Testis (tissue), 3 donors: Measurements from ENCODE around the gene NUDT15. TPM values are rescaled to one million over a fixed set of nuclear protein-coding genes. Genes with fewer than 3 reads are reported as not detected.
"Not testable (repeated sequence)": the region's sequence is repeated elsewhere in the genome, so short reads cannot be mapped to it uniquely, and the experiment has no call there.

Experiments used
- DNase-seq: peaks from one replicate; pipeline ENCODE4 v3.0.0-alpha.2; 2019
- H3K27ac ChIP-seq, 2 donors: fragments of 200-600 bp; sonication (generic); one replicate each; pipeline ENCODE4 v1.5.1; 2019
- H3K27me3 ChIP-seq: fragments of 200-600 bp; sonication (generic); one replicate; pipeline ENCODE4 v1.5.1; 2019
- H3K36me3 ChIP-seq: fragments of 200-600 bp; sonication (generic); one replicate; pipeline ENCODE4 v1.5.1; 2017; ENCODE audit warnings: low read depth; ENCODE audit errors: missing control alignments
- H3K4me1 ChIP-seq: fragments of 200-600 bp; sonication (generic); one replicate; pipeline ENCODE4 v1.5.1; 2019
- H3K4me3 ChIP-seq, 2 donors: fragments of 200-600 bp; sonication (generic); one replicate each; pipeline ENCODE4 v1.5.1; 2017 to 2019
- H3K9me3 ChIP-seq: fragments of 200-600 bp; sonication (generic); one replicate; pipeline ENCODE4 v1.5.1; 2017
- POLR2A ChIP-seq: fragments of 450-650 bp; IDR thresholded peaks from one replicate; pipeline ENCODE4 v1.6.1; 2017; ENCODE audit warnings: antibody characterized with exemption, mild to moderate bottlenecking, moderate library complexity
- WGBS, 2 donors: methylation state at CpG; one replicate each; pipeline ENCODE4 v1.1.5; 2018; 5-methylcytosine and 5-hydroxymethylcytosine counted together
- intact Hi-C: fragments of 100-400 bp; cut with DNase I; formaldehyde crosslinking; loops from one replicate; pipeline ENCODE4 v1.15.1; 2023; ENCODE audit warnings: low total_unique reads
- polyA plus RNA-seq: library from polyadenylated mRNA; stranded (reverse); fragments of 350-450 nt; fragmentation: Illumina TruSeq; extraction: RNeasy Lipid Tissue Mini Kit (QIAGEN cat#74804); gene quantifications from one replicate; pipeline ENCODE4 v1.2.3, GENCODE V29; 2014; ENCODE audit warnings: low read depth, low replicate concordance; ENCODE audit not compliant: insufficient read depth
- total RNA-seq, 2 donors: library from RNA; depleted of rRNA; stranded (reverse); fragments of >200 nt; gene quantifications; one replicate each; pipeline ENCODE4 v1.2.3, GENCODE V29; 2016
- TF ChIP-seq, protein P1 (sequence below), 3 experiments: fragments of 450-650 bp in 2 of 3; fragments of 200-600 bp in 1 of 3; sonication (generic) in 1 of 3; IDR thresholded peaks; one replicate each; pipeline ENCODE4 v1.5.1; 2016 to 2019; ENCODE audit warnings: antibody characterized with exemption in 3 of 3, mild to moderate bottlenecking in 2 of 3, moderate library complexity in 1 of 3

Gene NUDT15
- total and polyA plus RNA-seq, 3 donors from 2014 or later, result 11.1 to 16.9 (median 12.3) TPM

DNA sequence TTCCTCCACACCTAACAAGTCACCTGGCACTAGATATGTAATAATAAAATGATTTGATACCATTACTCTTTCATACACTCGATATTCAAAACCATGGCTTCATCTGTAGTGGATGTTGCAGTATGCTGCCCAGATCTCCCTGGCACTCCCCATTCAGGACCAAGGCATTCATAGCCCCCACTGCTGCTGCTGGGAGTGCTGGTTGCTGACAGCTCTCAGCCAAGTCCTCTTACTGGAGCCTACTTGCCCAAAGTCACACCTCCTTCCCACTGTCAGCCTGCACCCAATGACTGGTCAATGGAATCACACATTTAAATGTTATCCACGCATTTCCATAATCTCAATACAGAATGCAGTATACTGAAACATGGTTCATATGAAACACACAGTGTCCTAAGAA lies 40.1 kb upstream of the NUDT15 start:
- intact Hi-C loops, result no loop called here
- DNase-seq, result no peak
- Histone ChIP-seq H3K4me1 (peaks cover 7% of the 10 kb centered on the region), H3K27ac (no peak overlapping the region), H3K4me3 (no peak overlapping the region), H3K36me3 (no peaks in the 10 kb centered on the region), H3K9me3 (no peaks in the 10 kb centered on the region), H3K27me3 (no peaks in the 10 kb centered on the region)
- TF ChIP-seq POLR2A, result no peak
- TF ChIP-seq, protein P1, sequence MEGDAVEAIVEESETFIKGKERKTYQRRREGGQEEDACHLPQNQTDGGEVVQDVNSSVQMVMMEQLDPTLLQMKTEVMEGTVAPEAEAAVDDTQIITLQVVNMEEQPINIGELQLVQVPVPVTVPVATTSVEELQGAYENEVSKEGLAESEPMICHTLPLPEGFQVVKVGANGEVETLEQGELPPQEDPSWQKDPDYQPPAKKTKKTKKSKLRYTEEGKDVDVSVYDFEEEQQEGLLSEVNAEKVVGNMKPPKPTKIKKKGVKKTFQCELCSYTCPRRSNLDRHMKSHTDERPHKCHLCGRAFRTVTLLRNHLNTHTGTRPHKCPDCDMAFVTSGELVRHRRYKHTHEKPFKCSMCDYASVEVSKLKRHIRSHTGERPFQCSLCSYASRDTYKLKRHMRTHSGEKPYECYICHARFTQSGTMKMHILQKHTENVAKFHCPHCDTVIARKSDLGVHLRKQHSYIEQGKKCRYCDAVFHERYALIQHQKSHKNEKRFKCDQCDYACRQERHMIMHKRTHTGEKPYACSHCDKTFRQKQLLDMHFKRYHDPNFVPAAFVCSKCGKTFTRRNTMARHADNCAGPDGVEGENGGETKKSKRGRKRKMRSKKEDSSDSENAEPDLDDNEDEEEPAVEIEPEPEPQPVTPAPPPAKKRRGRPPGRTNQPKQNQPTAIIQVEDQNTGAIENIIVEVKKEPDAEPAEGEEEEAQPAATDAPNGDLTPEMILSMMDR (IDR thresholded peaks at IDR 0.05), result no peak
- 91 to 97% methylated on average over 2 of the region's 2 CpGs for WGBS, 2 donors

DNA sequence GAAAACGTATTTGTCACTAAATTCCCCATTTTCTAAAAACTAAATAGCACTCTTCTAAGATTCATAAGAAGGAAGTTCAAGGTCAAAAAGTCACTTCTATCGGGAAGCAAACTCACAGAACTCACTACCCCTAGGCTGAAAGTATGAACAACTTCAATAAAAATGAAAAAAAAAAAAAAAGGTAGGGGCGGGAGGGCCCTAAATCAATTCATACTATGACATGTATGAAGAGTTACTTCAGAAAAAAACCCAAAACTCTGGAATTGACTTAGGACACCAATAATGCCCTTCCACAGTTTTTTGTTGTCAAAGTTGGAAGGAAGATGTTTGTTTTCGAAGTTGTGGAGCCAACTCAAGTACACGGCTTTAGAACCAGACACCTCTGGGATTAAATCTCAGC lies 37.6 kb upstream of the NUDT15 start:
- 18 to 22% methylated on average over 5 of the region's 5 CpGs for WGBS, 2 donors
- peak overlapping the region; percentile 81 to 98 for H3K4me3 ChIP-seq
- intact Hi-C loops, result no loop called here
- no peaks in the 10 kb centered on the region for H3K9me3 ChIP-seq
- peaks cover 7% of the 10 kb centered on the region for H3K4me1 ChIP-seq
- no peak for DNase-seq
- TF ChIP-seq POLR2A, result no peak
- TF ChIP-seq, protein P1 (IDR thresholded peaks at IDR 0.05), result no peak
- H3K27me3 ChIP-seq, result no peaks in the 10 kb centered on the region
- H3K27ac ChIP-seq, result no peak overlapping the region
- H3K36me3 ChIP-seq, result no peaks in the 10 kb centered on the region

- peaks cover 7% of the 10 kb centered on the region for H3K4me1 ChIP-seq
- no peaks in the 10 kb centered on the region for H3K27me3 ChIP-seq
- no peaks in the 10 kb centered on the region for H3K9me3 ChIP-seq
- TF ChIP-seq, protein P1 (IDR thresholded peaks at IDR 0.05), result no peak
- TF ChIP-seq POLR2A, result no peak
- WGBS, 2 donors, result 0% methylated on average over 3 to 6 of the region's 25 CpGs
- peak overlapping the region; percentile 79 to 83 for H3K27ac ChIP-seq
- intact Hi-C loops, result no loop called here
- H3K4me3 ChIP-seq, result peak overlapping the region; percentile 81 to 98
- H3K36me3 ChIP-seq, result no peaks in the 10 kb centered on the region
- DNase-seq, result no peak
Observed at GRCh38 chr13:48000559-48001113, 36.9 kb upstream of the NUDT15 start.

DNA sequence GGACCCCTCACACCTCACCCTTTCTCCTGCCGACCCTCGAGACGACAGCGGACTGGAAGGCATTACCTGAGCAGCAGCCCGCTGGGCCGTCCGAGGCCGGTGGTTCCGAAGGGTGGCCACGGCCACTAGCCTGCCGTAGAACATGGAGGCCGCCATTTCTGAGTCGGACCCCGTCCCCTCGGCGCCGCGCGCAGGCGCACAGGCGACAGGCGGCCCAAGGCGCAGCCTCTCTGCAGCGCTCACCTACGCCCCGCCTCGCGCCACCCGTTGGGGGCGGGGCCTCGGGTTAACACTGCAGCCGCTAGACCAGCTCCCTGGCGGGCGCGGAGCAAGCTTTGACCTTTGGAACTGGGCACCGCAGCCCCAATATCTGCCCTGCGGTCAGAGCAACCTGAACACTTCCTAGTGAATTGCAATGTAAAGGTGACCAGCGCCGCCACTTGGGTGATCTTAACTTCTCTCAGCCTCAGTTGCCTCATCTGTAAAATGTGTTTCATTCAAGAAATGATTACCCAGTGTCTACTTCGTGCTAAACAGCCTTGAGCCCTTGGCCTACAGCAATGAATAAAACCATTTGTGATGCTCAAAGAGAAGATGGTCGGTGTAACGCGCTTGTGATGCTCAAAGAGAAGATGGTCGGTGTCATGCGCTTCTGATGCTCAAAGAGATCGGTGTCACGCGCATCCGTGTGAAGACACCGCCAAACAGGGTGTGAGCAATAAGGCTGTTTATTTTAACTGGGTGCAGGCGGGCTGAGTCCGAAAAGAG lies 36.2 kb upstream of the NUDT15 start, which contains the start of gene SUCLA2:
Gene SUCLA2, minus strand, starts transcription at position 160 of the 768 bp plus-strand sequence. Its CDS starts 4 bp downstream, at position 156.
- WGBS, 2 donors, result 7 to 13% methylated on average over 18 to 41 of the region's 52 CpGs
- Histone ChIP-seq H3K9me3 (no peaks in the 10 kb centered on the region), H3K27me3 (no peaks in the 10 kb centered on the region), H3K4me1 (peaks cover 7% of the 10 kb centered on the region), H3K36me3 (no peaks in the 10 kb centered on the region), H3K27ac (peak within 1 kb of the TSS; percentile 79 to 83), H3K4me3 (peak within 1 kb of the TSS; percentile 81 to 98)
- intact Hi-C loops, result no loop called here
- DNase-seq, result peak; percentile 91
- TF ChIP-seq, protein P1 (IDR thresholded peaks at IDR 0.05), result no peak
- TF ChIP-seq POLR2A, result no peak

DNA sequence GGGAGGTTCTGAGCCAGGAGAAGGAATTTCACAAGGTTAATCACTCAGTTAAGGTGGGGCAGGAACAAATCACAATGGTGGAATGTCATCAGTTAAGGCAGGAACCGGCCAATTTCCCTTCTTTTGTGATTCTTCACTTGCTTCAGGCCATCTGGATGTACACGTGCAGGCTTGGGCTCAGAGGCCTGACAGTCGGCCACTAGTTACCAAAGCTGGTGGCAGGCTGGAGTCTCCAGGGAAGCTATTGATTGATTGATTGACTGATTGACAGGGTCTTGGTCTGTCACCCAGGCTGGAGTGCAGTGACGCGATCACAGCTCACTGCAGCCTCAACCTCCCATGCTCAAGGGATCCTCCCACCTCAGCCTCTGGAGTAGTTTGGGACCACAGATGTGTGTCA lies 35.5 kb upstream of the NUDT15 start:
- H3K27ac ChIP-seq, H3K4me1 ChIP-seq, H3K27me3 ChIP-seq, H3K36me3 ChIP-seq, DNase-seq, intact Hi-C loops, H3K9me3 ChIP-seq, H3K4me3 ChIP-seq: not testable (repeated sequence)
- WGBS, 2 donors, result 33 to 42% methylated on average over 5 of the region's 5 CpGs
